SK-N-SH (cell line): Measurements from ENCODE around the gene FAM53A. TPM values are rescaled to one million over a fixed set of nuclear protein-coding genes. Genes with fewer than 3 reads are reported as not detected.

Experiments used
- CTCF ChIA-PET: fragments of 300-600, 350-600 bp; formaldehyde crosslinking; extraction: SDS; loops from one replicate; lab custom pipeline; 2021; lab: Yijun Ruan, JAX
- POLR2A ChIA-PET: fragments of 350-600 bp; sonication (Branson Sonifier 250); formaldehyde crosslinking; extraction: SDS; loops from one replicate; lab custom pipeline; 2020; ENCODE audit warnings: antibody characterized with exemption, inconsistent platforms; lab: Yijun Ruan, JAX
- DNase-seq: peaks from one replicate; pipeline ENCODE4 v3.0.0; 2012
- H2AFZ ChIP-seq: fragments of 200-600 bp; sonication (generic); 2 replicates; pipeline ENCODE4 v1.8.1; 2016; ENCODE audit warnings: antibody characterized with exemption, mild to moderate bottlenecking, low read depth
- H3F3A ChIP-seq: fragments of 200-600 bp; sonication (generic); replicated peaks from 2 replicates; pipeline ENCODE3; 2016; ENCODE audit warnings: antibody characterized with exemption, mild to moderate bottlenecking; ENCODE audit not compliant: insufficient read depth
- H3K27ac ChIP-seq, 2 experiments: fragments of 200-500 bp in 1 of 2; fragments of 200-600 bp in 1 of 2; sonication (Bioruptor generic) in 1 of 2; sonication (generic), shearing (Covaris generic) in 1 of 2; 2 replicates each; pipeline versions ENCODE4 v1.5.1 to v1.6.1; 2014 to 2016; ENCODE audit warnings: low read depth in 2 of 2, inconsistent platforms in 1 of 2, low read length in 1 of 2, mild to moderate bottlenecking in 1 of 2, mixed read lengths in 1 of 2
- H3K27me3 ChIP-seq: fragments of 200-600 bp; sonication (generic), shearing (Covaris generic); 2 replicates; pipeline ENCODE4 v1.6.1; 2016; ENCODE audit warnings: mixed run types; ENCODE audit not compliant: insufficient read depth
- H3K36me3 ChIP-seq, 2 experiments: fragments of 200-500 bp in 1 of 2; fragments of 200-600 bp in 1 of 2; sonication (Bioruptor generic) in 1 of 2; sonication (generic) in 1 of 2; replicated peaks in 1 of 2; 2 replicates each; pipeline versions ENCODE3 to v1.5.1; 2014 to 2016; ENCODE audit warnings: low read length in 1 of 2, mild to moderate bottlenecking in 1 of 2; ENCODE audit not compliant: insufficient read depth in 2 of 2, control insufficient read depth in 1 of 2
- H3K4me1 ChIP-seq, 2 experiments: fragments of 200-500 bp in 1 of 2; fragments of 200-600 bp in 1 of 2; sonication (Bioruptor generic) in 1 of 2; sonication (generic), shearing (Covaris generic) in 1 of 2; 2 replicates each; pipeline versions ENCODE4 v1.5.1 to v1.6.1; 2014 to 2016; ENCODE audit warnings: low read depth in 1 of 2, low read length in 1 of 2, mixed run types in 1 of 2; ENCODE audit not compliant: insufficient read depth in 2 of 2, control insufficient read depth in 1 of 2
- H3K4me2 ChIP-seq: fragments of 200-600 bp; sonication (generic), shearing (Covaris generic); 2 replicates; pipeline ENCODE4 v1.6.1; 2017; ENCODE audit warnings: mixed run types
- H3K4me3 ChIP-seq, 2 experiments: fragments of 200-500 bp in 1 of 2; fragments of 200-600 bp in 1 of 2; sonication (Bioruptor generic) in 1 of 2; sonication (generic), shearing (Covaris generic) in 1 of 2; 2 replicates each; pipeline versions ENCODE4 v1.5.1 to v1.8.1; 2014 to 2016; ENCODE audit warnings: low read depth in 2 of 2, inconsistent platforms in 1 of 2, low read length in 1 of 2, mild to moderate bottlenecking in 1 of 2, mixed read lengths in 1 of 2, moderate library complexity in 1 of 2
- H3K79me2 ChIP-seq: fragments of 200-600 bp; sonication (generic); 2 replicates; pipeline ENCODE4 v1.8.1; 2017; ENCODE audit warnings: mild to moderate bottlenecking; ENCODE audit not compliant: insufficient read depth
- H3K9ac ChIP-seq: fragments of 200-600 bp; sonication (generic); 2 replicates; pipeline ENCODE4 v1.6.1; 2017; ENCODE audit warnings: mixed run types
- H3K9me2 ChIP-seq: fragments of 200-600 bp; sonication (generic); 2 replicates; pipeline ENCODE4 v1.6.1; 2017; ENCODE audit warnings: mixed run types
- H3K9me3 ChIP-seq: fragments of 200-600 bp; sonication (generic); 2 replicates; pipeline ENCODE4 v1.6.1; 2017; ENCODE audit warnings: mixed run types, mild to moderate bottlenecking, moderate library complexity
- H4K20me1 ChIP-seq: fragments of 200-600 bp; sonication (generic); 2 replicates; pipeline ENCODE4 v1.6.1; 2017; ENCODE audit warnings: mild to moderate bottlenecking, mixed run types; ENCODE audit not compliant: insufficient read depth
- CTCF ChIP-seq: fragments of 200-600 bp; sonication (generic); IDR thresholded peaks from 2 replicates; pipeline ENCODE4 v1.6.1; 2017; ENCODE audit warnings: antibody characterized with exemption, mild to moderate bottlenecking, moderate library complexity
- ELF1 ChIP-seq: IDR thresholded peaks from 2 replicates; pipeline ENCODE4 v1.4.0; 2012
- EP300 ChIP-seq, 2 experiments: IDR thresholded peaks; 2 replicates each; pipeline versions ENCODE4 v1.4.0 to v1.6.1; 2012; ENCODE audit warnings: borderline replicate concordance in 1 of 2, low read depth in 1 of 2, low read length in 1 of 2
- FOSL2 ChIP-seq: IDR thresholded peaks from 2 replicates; pipeline ENCODE4 v1.4.0; 2012; ENCODE audit warnings: low read depth, mild to moderate bottlenecking, moderate library complexity, borderline replicate concordance
- FOXJ3 ChIP-seq: sonication (generic); formaldehyde crosslinking; IDR thresholded peaks from 2 replicates; pipeline ENCODE4 v1.5.1; 2020; ENCODE audit warnings: mild to moderate bottlenecking, missing genetic modification reagents
- FOXM1 ChIP-seq: IDR thresholded peaks from 2 replicates; pipeline ENCODE4 v1.4.0; 2012; ENCODE audit warnings: low read depth, mild to moderate bottlenecking
- GABPA ChIP-seq: IDR thresholded peaks from 2 replicates; pipeline ENCODE4 v1.4.0; 2012; ENCODE audit warnings: low read depth, mild to moderate bottlenecking
- JUND ChIP-seq: IDR thresholded peaks from 2 replicates; pipeline ENCODE4 v1.4.0; 2012
- MAX ChIP-seq: IDR thresholded peaks from 2 replicates; pipeline ENCODE4 v1.4.0; 2012; ENCODE audit warnings: low read depth
- MEF2A ChIP-seq: IDR thresholded peaks from 2 replicates; pipeline ENCODE4 v1.4.0; 2012; ENCODE audit warnings: low read depth, borderline replicate concordance
- NFIC ChIP-seq: IDR thresholded peaks from 2 replicates; pipeline ENCODE4 v1.4.0; 2012; ENCODE audit warnings: borderline replicate concordance
- NRF1 ChIP-seq: IDR thresholded peaks from 2 replicates; pipeline ENCODE4 v1.6.1; 2012; ENCODE audit warnings: low read depth, mild to moderate bottlenecking, low read length
- POLR2AphosphoS5 ChIP-seq: IDR thresholded peaks from 2 replicates; pipeline ENCODE4 v1.6.1; 2012; ENCODE audit warnings: low read depth, low read length
- RCOR1 ChIP-seq: fragments of 150-350 bp; IDR thresholded peaks from 2 replicates; pipeline ENCODE4 v1.6.1; 2017; ENCODE audit warnings: antibody characterized with exemption, low read length
- REST ChIP-seq: IDR thresholded peaks from 2 replicates; pipeline ENCODE4 v1.6.1; 2012; ENCODE audit warnings: mild to moderate bottlenecking, low read depth, low read length, moderate library complexity
- SMC3 ChIP-seq: IDR thresholded peaks from 2 replicates; pipeline ENCODE4 v1.6.1; 2012; ENCODE audit warnings: low read depth, low read length, improper control_type of control experiment
- TCF12 ChIP-seq: IDR thresholded peaks from 2 replicates; pipeline ENCODE4 v1.4.0; 2012
- YY1 ChIP-seq: IDR thresholded peaks from 2 replicates; pipeline ENCODE4 v1.4.0; 2012; ENCODE audit warnings: low read depth, mild to moderate bottlenecking
- ZBTB33 ChIP-seq: IDR thresholded peaks from 2 replicates; pipeline ENCODE4 v1.4.0; 2012; ENCODE audit warnings: low read depth, borderline replicate concordance
- WGBS: methylation state at CpG from one replicate; pipeline ENCODE4 v1.1.6; 2017; ENCODE audit warnings: low lambda C conversion rate; 5-methylcytosine and 5-hydroxymethylcytosine counted together
- polyA plus RNA-seq, 3 experiments: library from polyadenylated mRNA; depleted of rRNA; stranded (reverse); fragments of >200 nt; gene quantifications; 2 replicates each; pipeline ENCODE4 v1.2.3, GENCODE V29; 2012

FAM53A gene
- polyA plus RNA-seq, 1 of the 3 experiments (the other 2 are of a cell fraction), result 7.6 TPM

- no peak for DNase-seq
- H3F3A ChIP-seq, result no peaks in the 10 kb centered on the region
- 97% methylated on average over 6 of the region's 6 CpGs for WGBS
Measured at GRCh38 chr4:1706358-1706757, 22.2 kb upstream of the FAM53A start.

More at GRCh38 chr4:1706358-1706757, 22.2 kb upstream of the FAM53A start:
- Histone ChIP-seq H3K4me2 (no peak overlapping the region), H3K4me1 (peaks cover 8 to 18% of the 10 kb centered on the region in 2 experiments; a peak in 2 of 4 replicates), H3K4me3 (no peak overlapping the region), H2AFZ (no peak overlapping the region), H3K27ac (no peak overlapping the region), H3K9ac (no peak overlapping the region), H3K9me2 (no peaks in the 10 kb centered on the region), H3K79me2 (peaks cover 100% of the 10 kb centered on the region), H3K27me3 (no peaks in the 10 kb centered on the region), H4K20me1 (peaks cover 80% of the 10 kb centered on the region), H3K9me3 (no peaks in the 10 kb centered on the region), H3K36me3 (peaks cover 17 to 43% of the 10 kb centered on the region in 2 experiments)
- TF ChIP-seq REST, result no peak
- no peak for TF ChIP-seq YY1
- no peak for TF ChIP-seq FOSL2
- TF ChIP-seq SMC3, result no peak
- no peak for TF ChIP-seq MEF2A
- TF ChIP-seq MAX, result no peak
- TF ChIP-seq TCF12, result no peak
- no peak for TF ChIP-seq JUND
- no peak for TF ChIP-seq ELF1
- no peak for TF ChIP-seq RCOR1
- TF ChIP-seq GABPA, result no peak
- TF ChIP-seq ZBTB33, result no peak
- TF ChIP-seq CTCF, result no peak
- TF ChIP-seq NFIC, result no peak
- TF ChIP-seq POLR2AphosphoS5, result no peak
- TF ChIP-seq FOXM1, result no peak
- TF ChIP-seq NRF1, result no peak
- no peak for TF ChIP-seq FOXJ3
- no peak for TF ChIP-seq EP300 (IDR thresholded peaks at IDR 0.05; ENCODE audit: borderline replicate concordance in 1 of 2, low read depth in 1 of 2, low read length in 1 of 2)
- ChIA-PET CTCF (interaction anchor here (0.6 to 10.1 kb wide), 6 partner anchors 14 to 648 kb away, joined by 3 to 82 read pairs (median 4); no protein-coding TSS in a partner anchor), POLR2A (interaction anchor here (1.1 kb wide), 1 partner anchor 13 kb away, joined by 3 read pairs; no protein-coding TSS in a partner anchor)
